Loucy (cell line): ENCODE results near the gene COL6A1.

Experiments
- H2AFZ ChIP-seq: fragments of 200-600 bp; sonication (generic); 2 replicates; pipeline ENCODE4 v1.6.0; 2016; ENCODE audit warnings: antibody characterized with exemption, mild to moderate bottlenecking, low read length, moderate library complexity
- H3F3A ChIP-seq: fragments of 200-600 bp; 2 replicates; pipeline ENCODE4 v1.6.0; 2016; ENCODE audit warnings: antibody characterized with exemption, low read depth, mild to moderate bottlenecking
- H3K27me3 ChIP-seq: fragments of 200-600 bp; sonication (generic); 2 replicates; pipeline ENCODE4 v1.6.1; 2014; ENCODE audit warnings: low read length, mild to moderate bottlenecking; ENCODE audit not compliant: insufficient read depth, poor library complexity, severe bottlenecking
- H3K36me3 ChIP-seq: fragments of 200-600 bp; sonication (generic); 2 replicates; pipeline ENCODE4 v1.6.1; 2016; ENCODE audit warnings: low read length; ENCODE audit not compliant: insufficient read depth
- H3K4me1 ChIP-seq: fragments of 200-600 bp; sonication (generic); 2 replicates; pipeline ENCODE4 v1.5.1; 2014; ENCODE audit warnings: low read length, mild to moderate bottlenecking; ENCODE audit not compliant: insufficient read depth, poor library complexity, severe bottlenecking
- H3K4me2 ChIP-seq: fragments of 200-600 bp; sonication (generic); 2 replicates; pipeline ENCODE4 v1.6.0; 2014; ENCODE audit warnings: antibody characterized with exemption, low read length, low read depth, mild to moderate bottlenecking; ENCODE audit not compliant: poor library complexity, severe bottlenecking
- H3K4me3 ChIP-seq: fragments of 200-600 bp; sonication (generic); 2 replicates; pipeline ENCODE4 v1.5.1; 2014; ENCODE audit warnings: low read length, mild to moderate bottlenecking, mixed read lengths; ENCODE audit not compliant: poor library complexity, severe bottlenecking
- H3K79me2 ChIP-seq: fragments of 200-600 bp; sonication (generic); 2 replicates; pipeline ENCODE4 v1.6.1; 2014; ENCODE audit warnings: low read length; ENCODE audit not compliant: insufficient read depth
- H3K9ac ChIP-seq: fragments of 200-600 bp; sonication (generic); 2 replicates; pipeline ENCODE4 v1.6.0; 2014; ENCODE audit warnings: mild to moderate bottlenecking, low read depth, low read length, moderate library complexity; ENCODE audit not compliant: poor library complexity, severe bottlenecking
- H3K9me2 ChIP-seq: fragments of 200-600 bp; sonication (generic); replicated peaks from 2 replicates; pipeline ENCODE4 v1.6.1; 2016; ENCODE audit warnings: low read depth, low read length, mixed read lengths
- H3K9me3 ChIP-seq: fragments of 200-600 bp; sonication (generic); 2 replicates; pipeline ENCODE4 v1.6.1; 2014; ENCODE audit warnings: mild to moderate bottlenecking, antibody characterized with exemption, low read length, low read depth; ENCODE audit not compliant: insufficient read depth
- H4K20me1 ChIP-seq: fragments of 200-600 bp; sonication (generic); 2 replicates; pipeline ENCODE4 v1.6.0; 2014; ENCODE audit warnings: antibody characterized with exemption, low read length, mild to moderate bottlenecking; ENCODE audit not compliant: insufficient read depth, poor library complexity, severe bottlenecking
- CTCF ChIP-seq: fragments of 200-600 bp; sonication (generic); conservative IDR thresholded peaks from 2 replicates; pipeline ENCODE4 v1.5.1; 2014; ENCODE audit warnings: mild to moderate bottlenecking, antibody characterized with exemption, low read length
- EZH2phosphoT487 ChIP-seq: fragments of 200-600 bp; IDR thresholded peaks from 2 replicates; pipeline ENCODE4 v1.6.1; 2018; ENCODE audit warnings: antibody characterized with exemption, mild to moderate bottlenecking, moderate library complexity, borderline replicate concordance

COL6A1 gene

GRCh38 chr21:45994759-45995685, 13.5 kb downstream of the COL6A1 start:
- Histone ChIP-seq H3K9me3 (no peaks in the 10 kb centered on the region; the same call in 1 of the 2 replicates), H3F3A (no peaks in the 10 kb centered on the region), H3K9me2 (no peaks in the 10 kb centered on the region), H3K27me3 (no peaks in the 10 kb centered on the region), H3K79me2 (no peaks in the 10 kb centered on the region), H4K20me1 (no peaks in the 10 kb centered on the region), H2AFZ (no peak overlapping the region), H3K36me3 (no peaks in the 10 kb centered on the region), H3K4me3 (no peak overlapping the region), H3K4me2 (no peak overlapping the region), H3K4me1 (no peaks in the 10 kb centered on the region), H3K9ac (no peak overlapping the region)
- no peak for TF ChIP-seq CTCF
- TF ChIP-seq EZH2phosphoT487, result no peak

GRCh38 chr21:45995686-45996179, 14.2 kb downstream of the COL6A1 start:
- Histone ChIP-seq H3F3A (no peaks in the 10 kb centered on the region), H2AFZ (no peak overlapping the region), H3K4me2 (no peak overlapping the region), H3K36me3 (no peaks in the 10 kb centered on the region), H3K27me3 (no peaks in the 10 kb centered on the region), H3K79me2 (no peaks in the 10 kb centered on the region), H3K9ac (no peak overlapping the region), H3K9me2 (no peaks in the 10 kb centered on the region), H4K20me1 (no peaks in the 10 kb centered on the region), H3K4me3 (no peak overlapping the region), H3K9me3 (no peaks in the 10 kb centered on the region; the same call in 1 of the 2 replicates), H3K4me1 (no peaks in the 10 kb centered on the region)
- TF ChIP-seq CTCF, result no peak
- no peak for TF ChIP-seq EZH2phosphoT487

- Histone ChIP-seq H3K79me2 (no peaks in the 10 kb centered on the region), H3K9ac (no peak overlapping the region), H3K9me3 (no peaks in the 10 kb centered on the region; the same call in 1 of the 2 replicates), H3F3A (no peaks in the 10 kb centered on the region), H3K36me3 (no peaks in the 10 kb centered on the region), H3K27me3 (no peaks in the 10 kb centered on the region), H2AFZ (no peak overlapping the region), H4K20me1 (no peaks in the 10 kb centered on the region), H3K4me3 (no peak overlapping the region), H3K4me1 (no peaks in the 10 kb centered on the region), H3K4me2 (no peak overlapping the region), H3K9me2 (no peaks in the 10 kb centered on the region)
- no peak for TF ChIP-seq CTCF
- no peak for TF ChIP-seq EZH2phosphoT487
These were observed 15.0 kb downstream of the COL6A1 start for GRCh38 chr21:45996311-45997204.
